ENCODE results near the gene LTA4H.

LTA4H gene

DNA sequence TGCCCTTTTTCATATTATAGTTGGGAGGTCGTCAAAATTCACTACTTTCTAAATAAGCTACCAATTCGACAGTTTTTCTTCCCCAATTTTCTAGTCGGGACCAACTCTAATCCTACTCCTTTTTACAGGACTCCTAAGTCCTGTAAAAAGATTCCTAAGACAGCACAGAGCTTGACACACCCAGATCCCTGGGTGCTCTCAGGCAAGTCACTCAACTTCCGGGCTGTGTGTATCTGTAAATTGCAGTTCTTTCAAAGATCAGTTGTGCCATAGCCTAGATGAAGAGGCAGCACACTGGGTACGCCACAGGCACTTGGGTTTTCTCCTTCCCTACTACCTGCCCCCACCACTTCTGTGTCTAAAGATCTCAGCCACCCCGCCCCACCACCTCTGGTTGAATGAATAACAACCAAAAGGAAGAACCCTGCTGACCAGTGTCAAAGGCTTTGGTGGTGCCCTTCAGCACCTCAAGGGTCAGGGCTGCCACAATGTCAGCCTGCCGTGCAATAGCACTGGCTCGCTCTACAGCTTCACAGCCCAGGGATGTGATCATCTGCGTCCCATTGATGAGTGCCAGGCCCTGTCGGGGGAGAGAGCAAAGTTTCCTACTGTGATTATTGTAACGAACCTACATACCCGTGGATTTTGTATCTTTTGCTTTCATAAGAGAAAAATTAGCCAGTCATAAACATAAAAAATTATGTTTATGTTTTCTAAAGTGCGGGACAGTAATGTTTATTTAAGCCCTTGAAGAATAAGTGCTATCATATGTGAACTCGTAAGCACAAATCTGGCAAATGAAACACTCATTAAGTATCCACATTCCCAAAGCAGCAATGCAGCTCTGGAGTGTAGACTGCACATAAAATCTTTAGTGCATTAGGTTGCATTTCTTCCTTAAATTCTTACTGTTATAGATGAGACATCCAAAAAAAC is 48.5 kb downstream of the LTA4H start:
- ChIA-PET CTCF (interaction anchor here (4.5 kb wide), 1 partner anchor 11 kb away, joined by 22 read pairs; no protein-coding TSS in a partner anchor), POLR2A (no interaction called here)
- H3K4me3 ChIP-seq (ENCODE audit: low read depth, low read length) = no peak overlapping the region
- H3K27ac ChIP-seq (ENCODE audit: extremely low read depth, low read depth, low read length) = no peak overlapping the region
- no peaks in the 10 kb centered on the region for H3K9me3 ChIP-seq (ENCODE audit: control insufficient read depth, insufficient read depth, low read depth, low read length)
- no peaks in the 10 kb centered on the region for H3K4me1 ChIP-seq (ENCODE audit: control insufficient read depth, insufficient read depth, low read length)
- TF ChIP-seq ZFP3 (tag by site-specific recombination; IDR thresholded peaks at IDR 0.05; ENCODE audit: low read depth) = no peak
- no peak for TF ChIP-seq ZNF768 (tag by site-specific recombination; IDR thresholded peaks at IDR 0.05)
- no peak for TF ChIP-seq KLF9 (tag by site-specific recombination; IDR thresholded peaks at IDR 0.05; ENCODE audit: low read depth)
- no peak for TF ChIP-seq ZNF48 (tag by site-specific recombination; IDR thresholded peaks at IDR 0.05)
- TF ChIP-seq ZNF324 (tag by site-specific recombination; IDR thresholded peaks at IDR 0.05) = no peak
- TF ChIP-seq GFI1B (tag by site-specific recombination; IDR thresholded peaks at IDR 0.05) = no peak
- TF ChIP-seq ZNF10 (tag by site-specific recombination; IDR thresholded peaks at IDR 0.05) = no peak
- no peak for TF ChIP-seq ZNF175 (tag by site-specific recombination; IDR thresholded peaks at IDR 0.05)
- H3K36me3 ChIP-seq (ENCODE audit: control insufficient read depth in 2 of 2, insufficient read depth in 1 of 2, low read length in 2 of 2) = no peaks in the 10 kb centered on the region

DNA sequence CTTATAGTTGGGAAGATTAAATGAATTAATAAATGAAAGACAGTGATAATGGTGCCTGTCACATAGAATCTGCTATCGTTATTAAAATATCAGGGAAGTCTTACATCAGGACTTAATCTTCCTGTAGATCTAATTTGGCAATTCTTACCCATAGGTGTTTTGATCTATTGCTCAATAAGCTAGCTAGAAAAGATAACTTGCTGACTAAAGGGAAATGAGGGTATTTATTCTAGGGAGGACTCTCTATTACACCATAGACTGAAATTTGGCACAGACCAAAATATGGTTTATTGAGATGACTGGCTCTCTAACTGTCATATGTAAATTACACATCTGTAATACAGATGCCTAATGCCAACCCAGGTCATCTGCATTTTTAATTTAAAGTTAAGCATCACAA is 50.7 kb downstream of the LTA4H start:
- H3K4me3 ChIP-seq (ENCODE audit: low read depth, low read length) = no peak overlapping the region
- ChIA-PET POLR2A (no interaction called here), CTCF (interaction anchor here (0.7 kb wide), 1 partner anchor 14 kb away, joined by 3 read pairs; no protein-coding TSS in a partner anchor)
- no peaks in the 10 kb centered on the region for H3K9me3 ChIP-seq (ENCODE audit: control insufficient read depth, insufficient read depth, low read depth, low read length)
- H3K4me1 ChIP-seq (ENCODE audit: control insufficient read depth, insufficient read depth, low read length) = no peaks in the 10 kb centered on the region
- no peaks in the 10 kb centered on the region for H3K36me3 ChIP-seq (ENCODE audit: control insufficient read depth in 2 of 2, insufficient read depth in 1 of 2, low read length in 2 of 2)
- TF ChIP-seq ZNF121 (tag by site-specific recombination; IDR thresholded peaks at IDR 0.05) (no peak), ZNF785 (tag by site-specific recombination; IDR thresholded peaks at IDR 0.05) (no peak), SALL2 (tag by site-specific recombination; IDR thresholded peaks at IDR 0.05; ENCODE audit: borderline replicate concordance) (no peak), ZNF266 (tag by site-specific recombination; IDR thresholded peaks at IDR 0.05; ENCODE audit: low read depth) (no peak), ZSCAN16 (tag by site-specific recombination; IDR thresholded peaks at IDR 0.05) (no peak), ZNF239 (tag by site-specific recombination; IDR thresholded peaks at IDR 0.05) (no peak)
- TF ChIP-seq, protein P1, sequence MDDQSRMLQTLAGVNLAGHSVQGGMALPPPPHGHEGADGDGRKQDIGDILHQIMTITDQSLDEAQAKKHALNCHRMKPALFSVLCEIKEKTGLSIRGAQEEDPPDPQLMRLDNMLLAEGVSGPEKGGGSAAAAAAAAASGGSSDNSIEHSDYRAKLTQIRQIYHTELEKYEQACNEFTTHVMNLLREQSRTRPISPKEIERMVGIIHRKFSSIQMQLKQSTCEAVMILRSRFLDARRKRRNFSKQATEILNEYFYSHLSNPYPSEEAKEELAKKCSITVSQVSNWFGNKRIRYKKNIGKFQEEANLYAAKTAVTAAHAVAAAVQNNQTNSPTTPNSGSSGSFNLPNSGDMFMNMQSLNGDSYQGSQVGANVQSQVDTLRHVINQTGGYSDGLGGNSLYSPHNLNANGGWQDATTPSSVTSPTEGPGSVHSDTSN (CRISPR knock-in tag; IDR thresholded peaks at IDR 0.05) = no peak
- TF ChIP-seq, protein P2, sequence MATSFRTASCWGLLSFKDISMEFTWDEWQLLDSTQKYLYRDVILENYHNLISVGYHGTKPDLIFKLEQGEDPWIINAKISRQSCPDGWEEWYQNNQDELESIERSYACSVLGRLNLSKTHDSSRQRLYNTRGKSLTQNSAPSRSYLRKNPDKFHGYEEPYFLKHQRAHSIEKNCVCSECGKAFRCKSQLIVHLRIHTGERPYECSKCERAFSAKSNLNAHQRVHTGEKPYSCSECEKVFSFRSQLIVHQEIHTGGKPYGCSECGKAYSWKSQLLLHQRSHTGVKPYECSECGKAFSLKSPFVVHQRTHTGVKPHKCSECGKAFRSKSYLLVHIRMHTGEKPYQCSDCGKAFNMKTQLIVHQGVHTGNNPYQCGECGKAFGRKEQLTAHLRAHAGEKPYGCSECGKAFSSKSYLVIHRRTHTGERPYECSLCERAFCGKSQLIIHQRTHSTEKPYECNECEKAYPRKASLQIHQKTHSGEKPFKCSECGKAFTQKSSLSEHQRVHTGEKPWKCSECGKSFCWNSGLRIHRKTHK (tag by site-specific recombination; IDR thresholded peaks at IDR 0.05) = no peak
- no peak overlapping the region for H3K27ac ChIP-seq (ENCODE audit: extremely low read depth, low read depth, low read length)

DNA sequence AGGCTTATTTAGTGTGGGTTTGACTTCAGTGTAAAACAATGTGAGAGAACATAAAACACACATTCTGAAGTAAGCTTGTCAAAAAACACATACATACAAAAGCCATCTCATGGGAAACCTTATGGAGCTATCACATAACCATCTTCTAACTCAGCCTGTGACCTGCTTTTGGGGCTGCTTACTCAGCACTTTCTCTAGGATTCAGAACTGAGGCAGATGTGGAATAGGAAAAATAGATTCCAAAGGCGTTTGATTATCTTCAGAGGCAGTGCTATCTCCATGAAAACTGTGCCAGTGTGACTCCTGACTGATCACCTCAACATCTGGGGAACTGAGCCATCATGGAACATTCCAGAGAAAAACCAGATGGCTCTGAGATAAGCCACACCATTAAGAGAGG is 52.8 kb downstream of the LTA4H start:
- POLR2A ChIA-PET = no interaction called here
- H3K4me3 ChIP-seq (ENCODE audit: low read depth, low read length) = no peak overlapping the region
- no peaks in the 10 kb centered on the region for H3K36me3 ChIP-seq (ENCODE audit: control insufficient read depth in 2 of 2, insufficient read depth in 1 of 2, low read length in 2 of 2)
- no peak overlapping the region for H3K27ac ChIP-seq (ENCODE audit: extremely low read depth, low read depth, low read length)
- no peaks in the 10 kb centered on the region for H3K9me3 ChIP-seq (ENCODE audit: control insufficient read depth, insufficient read depth, low read depth, low read length)
- CTCF ChIA-PET = interaction anchor here (0.7 to 1.0 kb wide), 2 partner anchors 14 to 16 kb away, joined by 3 to 4 read pairs; partner anchors contain the start of gene HAL
- H3K4me1 ChIP-seq (ENCODE audit: control insufficient read depth, insufficient read depth, low read length) = no peaks in the 10 kb centered on the region
- TF ChIP-seq, protein P3, sequence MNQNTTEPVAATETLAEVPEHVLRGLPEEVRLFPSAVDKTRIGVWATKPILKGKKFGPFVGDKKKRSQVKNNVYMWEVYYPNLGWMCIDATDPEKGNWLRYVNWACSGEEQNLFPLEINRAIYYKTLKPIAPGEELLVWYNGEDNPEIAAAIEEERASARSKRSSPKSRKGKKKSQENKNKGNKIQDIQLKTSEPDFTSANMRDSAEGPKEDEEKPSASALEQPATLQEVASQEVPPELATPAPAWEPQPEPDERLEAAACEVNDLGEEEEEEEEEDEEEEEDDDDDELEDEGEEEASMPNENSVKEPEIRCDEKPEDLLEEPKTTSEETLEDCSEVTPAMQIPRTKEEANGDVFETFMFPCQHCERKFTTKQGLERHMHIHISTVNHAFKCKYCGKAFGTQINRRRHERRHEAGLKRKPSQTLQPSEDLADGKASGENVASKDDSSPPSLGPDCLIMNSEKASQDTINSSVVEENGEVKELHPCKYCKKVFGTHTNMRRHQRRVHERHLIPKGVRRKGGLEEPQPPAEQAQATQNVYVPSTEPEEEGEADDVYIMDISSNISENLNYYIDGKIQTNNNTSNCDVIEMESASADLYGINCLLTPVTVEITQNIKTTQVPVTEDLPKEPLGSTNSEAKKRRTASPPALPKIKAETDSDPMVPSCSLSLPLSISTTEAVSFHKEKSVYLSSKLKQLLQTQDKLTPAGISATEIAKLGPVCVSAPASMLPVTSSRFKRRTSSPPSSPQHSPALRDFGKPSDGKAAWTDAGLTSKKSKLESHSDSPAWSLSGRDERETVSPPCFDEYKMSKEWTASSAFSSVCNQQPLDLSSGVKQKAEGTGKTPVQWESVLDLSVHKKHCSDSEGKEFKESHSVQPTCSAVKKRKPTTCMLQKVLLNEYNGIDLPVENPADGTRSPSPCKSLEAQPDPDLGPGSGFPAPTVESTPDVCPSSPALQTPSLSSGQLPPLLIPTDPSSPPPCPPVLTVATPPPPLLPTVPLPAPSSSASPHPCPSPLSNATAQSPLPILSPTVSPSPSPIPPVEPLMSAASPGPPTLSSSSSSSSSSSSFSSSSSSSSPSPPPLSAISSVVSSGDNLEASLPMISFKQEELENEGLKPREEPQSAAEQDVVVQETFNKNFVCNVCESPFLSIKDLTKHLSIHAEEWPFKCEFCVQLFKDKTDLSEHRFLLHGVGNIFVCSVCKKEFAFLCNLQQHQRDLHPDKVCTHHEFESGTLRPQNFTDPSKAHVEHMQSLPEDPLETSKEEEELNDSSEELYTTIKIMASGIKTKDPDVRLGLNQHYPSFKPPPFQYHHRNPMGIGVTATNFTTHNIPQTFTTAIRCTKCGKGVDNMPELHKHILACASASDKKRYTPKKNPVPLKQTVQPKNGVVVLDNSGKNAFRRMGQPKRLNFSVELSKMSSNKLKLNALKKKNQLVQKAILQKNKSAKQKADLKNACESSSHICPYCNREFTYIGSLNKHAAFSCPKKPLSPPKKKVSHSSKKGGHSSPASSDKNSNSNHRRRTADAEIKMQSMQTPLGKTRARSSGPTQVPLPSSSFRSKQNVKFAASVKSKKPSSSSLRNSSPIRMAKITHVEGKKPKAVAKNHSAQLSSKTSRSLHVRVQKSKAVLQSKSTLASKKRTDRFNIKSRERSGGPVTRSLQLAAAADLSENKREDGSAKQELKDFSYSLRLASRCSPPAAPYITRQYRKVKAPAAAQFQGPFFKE (tag by site-specific recombination; IDR thresholded peaks at IDR 0.05; ENCODE audit: borderline replicate concordance) = no peak
- TF ChIP-seq ZNF677 (tag by site-specific recombination; IDR thresholded peaks at IDR 0.05) (no peak), ZNF140 (tag by site-specific recombination; IDR thresholded peaks at IDR 0.05) (no peak), ZNF501 (tag by site-specific recombination; IDR thresholded peaks at IDR 0.05) (no peak), ZNF366 (tag by site-specific recombination; conservative IDR thresholded peaks at IDR 0.05) (no peak), ZNF747 (tag by site-specific recombination; IDR thresholded peaks at IDR 0.05) (no peak), ZNF571 (tag by site-specific recombination; IDR thresholded peaks at IDR 0.05) (no peak), ZBTB20 (tag by site-specific recombination; IDR thresholded peaks at IDR 0.05) (no peak)

Data from HEK293 (cell line).